ENCODE measurements around the gene COG5. TPM values are rescaled to one million over a fixed set of nuclear protein-coding genes. Genes with fewer than 3 reads are reported as not detected.
"Not testable (repeated sequence)": the region's sequence is repeated elsewhere in the genome, so short reads cannot be mapped to it uniquely, and the experiment has no call there.

The COG5 gene
- total RNA-seq, 2 experiments from 2014 or later = 38.9 to 40.7 TPM

DNA sequence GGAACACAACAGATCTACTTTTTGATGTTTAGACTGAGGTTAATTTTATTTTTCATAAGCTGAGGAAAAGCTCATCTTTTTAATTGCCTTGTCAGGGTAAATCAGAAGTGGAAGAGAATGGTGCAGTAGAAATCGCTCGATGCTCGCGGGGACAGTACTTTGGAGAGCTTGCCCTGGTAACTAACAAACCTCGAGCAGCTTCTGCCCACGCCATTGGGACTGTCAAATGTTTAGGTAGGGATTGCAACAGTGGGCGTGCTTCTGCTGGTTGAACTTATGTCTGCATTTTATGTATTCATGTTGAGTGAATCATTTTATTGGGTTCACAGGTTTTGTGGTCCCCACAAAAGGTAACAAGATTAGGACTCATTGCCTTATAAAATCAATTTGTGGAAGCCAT lies 406.6 kb downstream of the COG5 start:
- H3K27ac Mint-ChIP-seq = no peak overlapping the region
- H3K27me3 Mint-ChIP-seq = no peaks in the 10 kb centered on the region
- no peaks in the 10 kb centered on the region for H3K4me1 Mint-ChIP-seq (ENCODE audit: low read depth)
- H3K9me3 Mint-ChIP-seq = no peaks in the 10 kb centered on the region
- no peak overlapping the region for H3K4me3 Mint-ChIP-seq
- ChIA-PET CTCF (interaction anchor here (0.6 to 1.7 kb wide), 2 partner anchors 10 to 231 kb away, joined by 4 to 5 read pairs; no protein-coding TSS in a partner anchor), POLR2A (no interaction called here)
- intact Hi-C loops (cut with micrococcal nuclease) = no loop called here
- no peak for DNase-seq
- H3K36me3 Mint-ChIP-seq = no peaks in the 10 kb centered on the region

DNA sequence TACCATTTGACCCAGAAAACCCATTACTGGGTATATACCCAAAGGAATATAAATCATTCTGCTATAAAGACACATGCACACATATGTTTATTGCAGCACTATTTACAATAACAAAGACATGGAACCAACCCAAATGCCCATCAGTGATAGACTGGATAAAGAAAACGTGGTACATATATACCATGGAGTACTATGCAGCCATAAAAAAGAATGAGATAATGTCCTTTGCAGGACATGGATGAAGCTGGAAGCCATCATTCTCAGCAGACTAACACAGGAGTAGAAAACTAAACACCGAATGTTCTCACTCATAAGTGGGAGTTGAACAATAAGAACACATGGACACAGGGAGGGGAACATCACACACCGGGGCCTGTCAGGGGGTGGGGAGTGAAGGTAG lies 408.0 kb downstream of the COG5 start:
- CTCF ChIA-PET; intact Hi-C loops (cut with micrococcal nuclease); H3K4me3 Mint-ChIP-seq; H3K4me1 Mint-ChIP-seq (ENCODE audit: low read depth); DNase-seq; POLR2A ChIA-PET; H3K27me3 Mint-ChIP-seq; H3K36me3 Mint-ChIP-seq; H3K27ac Mint-ChIP-seq; H3K9me3 Mint-ChIP-seq: not testable (repeated sequence)

DNA sequence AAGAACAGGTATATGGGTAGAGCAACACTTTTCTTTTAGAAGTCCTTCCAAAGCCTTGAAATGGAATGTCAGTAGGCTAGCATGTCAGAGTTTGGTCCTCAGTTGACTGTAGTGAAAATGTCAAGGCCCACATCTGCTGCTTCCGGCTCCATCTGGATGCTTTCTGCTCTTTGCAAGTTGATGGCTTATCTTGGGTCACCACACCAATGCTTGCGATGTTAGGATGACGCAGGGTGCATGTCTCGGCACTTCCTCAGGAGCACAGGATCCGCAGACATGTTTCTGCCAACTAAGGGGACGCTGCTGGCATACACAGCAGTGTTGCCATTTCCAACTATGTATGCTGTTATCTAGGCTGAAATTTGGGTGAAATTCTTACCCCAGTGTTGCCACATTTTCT lies 408.9 kb downstream of the COG5 start:
- Mint-ChIP-seq H3K27me3 (no peaks in the 10 kb centered on the region), H3K27ac (no peak overlapping the region), H3K36me3 (no peaks in the 10 kb centered on the region), H3K4me1 (ENCODE audit: low read depth) (no peaks in the 10 kb centered on the region), H3K9me3 (no peaks in the 10 kb centered on the region), H3K4me3 (no peak overlapping the region)
- CTCF ChIA-PET = no interaction called here
- POLR2A ChIA-PET = no interaction called here
- intact Hi-C loops (cut with micrococcal nuclease) = no loop called here
- no peak for DNase-seq

DNA sequence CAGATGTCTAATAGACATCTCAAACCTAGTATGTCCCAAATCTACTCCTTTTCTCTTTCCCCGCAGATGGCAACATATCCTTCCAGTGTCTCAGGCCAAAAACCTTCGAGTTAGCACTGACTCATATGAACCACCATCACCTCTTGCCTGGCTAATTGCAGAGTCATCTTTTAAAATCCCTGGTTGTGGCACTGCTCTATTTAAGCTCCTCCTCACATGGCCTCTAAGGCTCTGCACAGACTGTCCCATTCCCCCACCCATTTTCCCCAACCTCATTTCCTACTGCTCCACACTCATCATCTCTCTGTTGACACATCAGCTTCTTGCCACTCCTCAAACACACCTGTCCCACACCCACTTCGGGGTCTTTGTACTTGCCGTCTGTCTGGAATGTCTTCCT lies 411.7 kb downstream of the COG5 start:
- H3K27me3 Mint-ChIP-seq = no peaks in the 10 kb centered on the region
- no peaks in the 10 kb centered on the region for H3K36me3 Mint-ChIP-seq
- H3K27ac Mint-ChIP-seq = no peak overlapping the region
- intact Hi-C loops (cut with micrococcal nuclease) = no loop called here
- POLR2A ChIA-PET = interaction anchor here (1.2 kb wide), 1 partner anchor 16 kb away, joined by 5 read pairs; the partner anchor contains the start of gene HBP1
- no peaks in the 10 kb centered on the region for H3K9me3 Mint-ChIP-seq
- DNase-seq = no peak
- no peak overlapping the region for H3K4me3 Mint-ChIP-seq
- peaks cover 6% of the 10 kb centered on the region for H3K4me1 Mint-ChIP-seq (ENCODE audit: low read depth)
- CTCF ChIA-PET = interaction anchor here (1.4 to 7.5 kb wide), 5 partner anchors 13 to 357 kb away, joined by 4 to 155 read pairs (median 4); no protein-coding TSS in a partner anchor

Other genes starting within 250 kb of the COG5 start
- not detected for gene GPR22, start 93.9 kb downstream of the COG5 start, total RNA-seq
- 10 to 100 TPM; 11.8 to 12.4 TPM for gene DUS4L, start 51 bp upstream of the COG5 start, total RNA-seq
- 10 to 100 TPM; 42.3 to 42.9 TPM for gene BCAP29, start 16.3 kb upstream of the COG5 start, total RNA-seq
- 1 to 10 TPM; 5.2 to 7.1 TPM for gene SLC26A4, start 96.9 kb upstream of the COG5 start, total RNA-seq
- 10 to 100 TPM; 38.7 to 40.4 TPM for gene CBLL1, start 180.2 kb upstream of the COG5 start, total RNA-seq
- not detected for gene SLC26A3, start 239.3 kb upstream of the COG5 start, total RNA-seq